Panc1 (cell line): Measurements from ENCODE around the gene APMAP. TPM values are rescaled to one million over a fixed set of nuclear protein-coding genes. Genes with fewer than 3 reads are reported as not detected.

ENCODE experiments used
- ATAC-seq: fragments of 200-7000 bp; cut with Tn5 transposase; 2 replicates; pipeline ENCODE4 v1.9.1; 2020; ENCODE audit warnings: mild to moderate bottlenecking, moderate library complexity
- BruUV-seq: library from RNA; stranded (reverse); fragments of 400-500 nt; replicated peaks from 2 replicates; lab custom pipeline; 2021; lab: Mats Ljungman, UMichigan
- CTCF ChIA-PET: fragments of 300-600 bp; sonication (Branson Sonifier 250); formaldehyde crosslinking; loops from one replicate; lab custom pipeline; 2022; ENCODE audit warnings: antibody characterized with exemption; lab: Charles Lee
- POLR2A ChIA-PET: fragments of 300-600 bp; sonication (Branson Sonifier 250); formaldehyde crosslinking; loops from one replicate; lab custom pipeline; 2022; ENCODE audit warnings: antibody characterized with exemption; lab: Charles Lee
- DNase-seq: peaks from one replicate; pipeline ENCODE4 v3.0.0-alpha.2; 2010; ENCODE audit warnings: low read depth, low spot score
- H3K27ac ChIP-seq: 2 replicates; pipeline ENCODE4 v1.5.1; 2011; ENCODE audit warnings: mild to moderate bottlenecking, low read length, inconsistent platforms
- H3K27me3 ChIP-seq: fragments of 200-500 bp; sonication (Bioruptor generic); 2 replicates; pipeline ENCODE4 v1.6.0; 2014; ENCODE audit warnings: low read length, inconsistent platforms; ENCODE audit not compliant: control insufficient read depth, insufficient read depth
- H3K36me3 ChIP-seq: fragments of 200-500 bp; sonication (Bioruptor generic); 2 replicates; pipeline ENCODE4 v1.5.1; 2014; ENCODE audit warnings: inconsistent platforms, mild to moderate bottlenecking, low read length, moderate library complexity; ENCODE audit not compliant: control insufficient read depth, insufficient read depth
- H3K4me1 ChIP-seq: 2 replicates; pipeline ENCODE4 v1.5.1; 2011; ENCODE audit warnings: inconsistent platforms, mild to moderate bottlenecking, low read length, moderate library complexity; ENCODE audit not compliant: control insufficient read depth, insufficient read depth
- H3K4me3 ChIP-seq, 2 experiments: 2 replicates each; pipeline ENCODE4 v1.5.1; 2011 to 2012; ENCODE audit warnings: low read depth in 2 of 2, low read length in 2 of 2, mild to moderate bottlenecking in 2 of 2, inconsistent platforms in 1 of 2, moderate library complexity in 1 of 2
- H3K9me3 ChIP-seq: fragments of 200-500 bp; sonication (Bioruptor generic); 2 replicates; pipeline ENCODE4 v1.5.1; 2014; ENCODE audit warnings: low read depth, mild to moderate bottlenecking, inconsistent platforms, low read length, moderate library complexity; ENCODE audit not compliant: control insufficient read depth, insufficient read depth
- POLR2AphosphoS5 ChIP-seq: IDR thresholded peaks from 2 replicates; pipeline ENCODE4 v1.6.1; 2012; ENCODE audit warnings: mild to moderate bottlenecking, low read depth, low read length, moderate library complexity
- SIN3A ChIP-seq: IDR thresholded peaks from 2 replicates; pipeline ENCODE4 v1.6.1; 2012; ENCODE audit warnings: low read depth, mild to moderate bottlenecking, low read length, moderate library complexity, borderline replicate concordance; ENCODE audit not compliant: insufficient read depth
- TCF7L2 ChIP-seq: IDR thresholded peaks from 2 replicates; pipeline ENCODE4 v1.6.1; 2011; ENCODE audit warnings: mild to moderate bottlenecking, low read depth, low read length, inconsistent platforms
- in situ Hi-C: cut with HindIII; loops from 2 replicates; pipeline ENCODE4 v1.10.0; 2016; ENCODE audit warnings: low sequenced_read_pairs, low pct_unique_long_range_greater_than_20kb
- intact Hi-C: fragments of 100-400 bp; cut with micrococcal nuclease; formaldehyde crosslinking; loops from one replicate; pipeline ENCODE4 v1.10.0; 2022; ENCODE audit not compliant: unreplicated experiment
- total RNA-seq: library from RNA; stranded (reverse); gene quantifications from one replicate; pipeline ENCODE4 v1.2.1, GENCODE V29; 2021; ENCODE audit not compliant: unreplicated experiment
- TF ChIP-seq, protein P1 (sequence below), 2 experiments: IDR thresholded peaks; 2 replicates each; pipeline ENCODE4 v1.6.1; 2011 to 2012; ENCODE audit warnings: low read depth in 2 of 2, control low read depth in 1 of 2, low read length in 1 of 2, mild to moderate bottlenecking in 1 of 2, moderate library complexity in 1 of 2; ENCODE audit not compliant: insufficient read depth in 1 of 2
- TF ChIP-seq, protein P2 (sequence below): fragments of 450-650 bp; IDR thresholded peaks from 2 replicates; pipeline ENCODE4 v1.5.1; 2017; ENCODE audit warnings: mild to moderate bottlenecking

Gene APMAP
- total RNA-seq, 1 experiment from 2014 or later: 165 TPM

DNA sequence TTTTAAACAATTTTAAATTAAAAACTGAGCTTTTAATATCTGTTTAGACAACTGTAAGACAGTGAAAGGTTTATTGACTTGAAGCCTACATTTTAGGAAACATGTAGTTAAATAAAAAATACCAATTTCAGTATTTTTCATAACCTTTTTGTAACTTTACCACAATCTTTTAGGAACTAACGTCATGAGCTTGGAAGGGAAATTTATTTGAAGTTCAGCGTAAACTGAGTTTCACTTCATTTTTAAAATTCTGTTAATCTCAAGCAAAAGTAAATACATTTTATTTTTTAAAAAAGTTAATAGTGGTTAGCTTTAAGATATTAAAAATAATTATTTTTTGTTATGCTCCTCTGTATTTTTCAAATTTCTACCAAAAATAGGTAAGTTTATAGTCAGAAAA lies 38.0 kb downstream of the APMAP start:
- Histone ChIP-seq H3K27me3 (no peaks in the 10 kb centered on the region), H3K27ac (no peak overlapping the region), H3K4me1 (peaks cover 3% of the 10 kb centered on the region; the same call in 1 of the 2 replicates), H3K9me3 (no peaks in the 10 kb centered on the region), H3K4me3 (no peak overlapping the region), H3K36me3 (no peaks in the 10 kb centered on the region)
- BruUV-seq: no TSS peak
- intact Hi-C loops (no loop called here), in situ Hi-C loops (no loop called here)
- CTCF ChIA-PET: interaction anchor here (0.7 to 0.8 kb wide), 2 partner anchors 169 to 483 kb away, joined by 3 to 4 read pairs; no protein-coding TSS in a partner anchor
- TF ChIP-seq TCF7L2 (no peak), POLR2AphosphoS5 (no peak), SIN3A (no peak)
- TF ChIP-seq, protein P1, sequence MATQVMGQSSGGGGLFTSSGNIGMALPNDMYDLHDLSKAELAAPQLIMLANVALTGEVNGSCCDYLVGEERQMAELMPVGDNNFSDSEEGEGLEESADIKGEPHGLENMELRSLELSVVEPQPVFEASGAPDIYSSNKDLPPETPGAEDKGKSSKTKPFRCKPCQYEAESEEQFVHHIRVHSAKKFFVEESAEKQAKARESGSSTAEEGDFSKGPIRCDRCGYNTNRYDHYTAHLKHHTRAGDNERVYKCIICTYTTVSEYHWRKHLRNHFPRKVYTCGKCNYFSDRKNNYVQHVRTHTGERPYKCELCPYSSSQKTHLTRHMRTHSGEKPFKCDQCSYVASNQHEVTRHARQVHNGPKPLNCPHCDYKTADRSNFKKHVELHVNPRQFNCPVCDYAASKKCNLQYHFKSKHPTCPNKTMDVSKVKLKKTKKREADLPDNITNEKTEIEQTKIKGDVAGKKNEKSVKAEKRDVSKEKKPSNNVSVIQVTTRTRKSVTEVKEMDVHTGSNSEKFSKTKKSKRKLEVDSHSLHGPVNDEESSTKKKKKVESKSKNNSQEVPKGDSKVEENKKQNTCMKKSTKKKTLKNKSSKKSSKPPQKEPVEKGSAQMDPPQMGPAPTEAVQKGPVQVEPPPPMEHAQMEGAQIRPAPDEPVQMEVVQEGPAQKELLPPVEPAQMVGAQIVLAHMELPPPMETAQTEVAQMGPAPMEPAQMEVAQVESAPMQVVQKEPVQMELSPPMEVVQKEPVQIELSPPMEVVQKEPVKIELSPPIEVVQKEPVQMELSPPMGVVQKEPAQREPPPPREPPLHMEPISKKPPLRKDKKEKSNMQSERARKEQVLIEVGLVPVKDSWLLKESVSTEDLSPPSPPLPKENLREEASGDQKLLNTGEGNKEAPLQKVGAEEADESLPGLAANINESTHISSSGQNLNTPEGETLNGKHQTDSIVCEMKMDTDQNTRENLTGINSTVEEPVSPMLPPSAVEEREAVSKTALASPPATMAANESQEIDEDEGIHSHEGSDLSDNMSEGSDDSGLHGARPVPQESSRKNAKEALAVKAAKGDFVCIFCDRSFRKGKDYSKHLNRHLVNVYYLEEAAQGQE (IDR thresholded peaks at IDR 0.05; ENCODE audit: insufficient read depth in 1 of 2, low read depth in 2 of 2, low read length in 1 of 2): no peak
- TF ChIP-seq, protein P2, sequence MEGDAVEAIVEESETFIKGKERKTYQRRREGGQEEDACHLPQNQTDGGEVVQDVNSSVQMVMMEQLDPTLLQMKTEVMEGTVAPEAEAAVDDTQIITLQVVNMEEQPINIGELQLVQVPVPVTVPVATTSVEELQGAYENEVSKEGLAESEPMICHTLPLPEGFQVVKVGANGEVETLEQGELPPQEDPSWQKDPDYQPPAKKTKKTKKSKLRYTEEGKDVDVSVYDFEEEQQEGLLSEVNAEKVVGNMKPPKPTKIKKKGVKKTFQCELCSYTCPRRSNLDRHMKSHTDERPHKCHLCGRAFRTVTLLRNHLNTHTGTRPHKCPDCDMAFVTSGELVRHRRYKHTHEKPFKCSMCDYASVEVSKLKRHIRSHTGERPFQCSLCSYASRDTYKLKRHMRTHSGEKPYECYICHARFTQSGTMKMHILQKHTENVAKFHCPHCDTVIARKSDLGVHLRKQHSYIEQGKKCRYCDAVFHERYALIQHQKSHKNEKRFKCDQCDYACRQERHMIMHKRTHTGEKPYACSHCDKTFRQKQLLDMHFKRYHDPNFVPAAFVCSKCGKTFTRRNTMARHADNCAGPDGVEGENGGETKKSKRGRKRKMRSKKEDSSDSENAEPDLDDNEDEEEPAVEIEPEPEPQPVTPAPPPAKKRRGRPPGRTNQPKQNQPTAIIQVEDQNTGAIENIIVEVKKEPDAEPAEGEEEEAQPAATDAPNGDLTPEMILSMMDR: no peak
- DNase-seq (no peak), ATAC-seq (no peak)
- POLR2A ChIA-PET: no interaction called here

DNA sequence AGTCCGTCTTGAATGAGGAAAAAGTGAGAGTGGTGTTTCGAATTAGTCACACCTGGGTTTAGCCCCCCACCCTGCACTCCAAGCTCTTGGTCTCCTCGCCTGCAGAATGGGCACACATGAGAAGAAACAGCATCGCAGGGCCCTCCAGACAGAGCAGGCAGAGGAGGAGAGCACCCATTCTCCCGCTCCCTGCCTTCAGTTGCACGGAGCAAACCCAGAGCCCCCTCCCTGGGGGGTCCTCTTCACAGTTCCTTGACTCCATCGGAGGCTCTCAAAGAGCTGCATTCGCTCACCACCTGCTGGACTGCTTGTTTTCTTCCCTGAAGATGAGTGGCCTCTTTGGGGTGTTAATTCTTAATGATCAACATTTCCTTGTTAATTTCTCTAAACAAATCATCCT lies 38.4 kb downstream of the APMAP start:
- H3K9me3 ChIP-seq: no peaks in the 10 kb centered on the region
- ChIA-PET POLR2A (no interaction called here), CTCF (interaction anchor here (0.7 to 0.8 kb wide), 2 partner anchors 168 to 483 kb away, joined by 3 to 4 read pairs; no protein-coding TSS in a partner anchor)
- H3K4me3 ChIP-seq: no peak overlapping the region
- DNase-seq (no peak), ATAC-seq (no peak)
- in situ Hi-C loops: no loop called here
- H3K4me1 ChIP-seq: peaks cover 3% of the 10 kb centered on the region; the same call in 1 of the 2 replicates
- no peaks in the 10 kb centered on the region for H3K36me3 ChIP-seq
- no peak overlapping the region for H3K27ac ChIP-seq
- no peaks in the 10 kb centered on the region for H3K27me3 ChIP-seq
- TSS peak; percentile 45 for BruUV-seq
- intact Hi-C loops: no loop called here
- TF ChIP-seq SIN3A: no peak
- TF ChIP-seq, protein P2: no peak
- TF ChIP-seq POLR2AphosphoS5: no peak
- TF ChIP-seq, protein P1 (IDR thresholded peaks at IDR 0.05; ENCODE audit: insufficient read depth in 1 of 2, low read depth in 2 of 2, low read length in 1 of 2): no peak
- no peak for TF ChIP-seq TCF7L2
